BE2C (cell line): ENCODE data around the gene TCTA.

ENCODE experiments used
- DNase-seq: peaks from one replicate; pipeline ENCODE4 v3.0.0-alpha.2; 2020
- H3K27me3 ChIP-seq: fragments of 250-450 bp; sonication (Bioruptor Pico); 2 replicates; pipeline ENCODE4 v1.5.1; 2020; ENCODE audit warnings: mild to moderate bottlenecking
- H3K36me3 ChIP-seq: fragments of 250-450 bp; sonication (Bioruptor Pico); 2 replicates; pipeline ENCODE4 v1.5.1; 2020; ENCODE audit warnings: mild to moderate bottlenecking
- H3K4me1 ChIP-seq: fragments of 250-450 bp; sonication (Bioruptor Pico); 2 replicates; pipeline ENCODE4 v1.5.1; 2020
- H3K4me3 ChIP-seq: 2 replicates; pipeline ENCODE4 v1.5.1; 2011; ENCODE audit warnings: low read depth, low read length
- H3K9me3 ChIP-seq: fragments of 250-450 bp; sonication (Bioruptor Pico); 2 replicates; pipeline ENCODE4 v1.5.1; 2020
- TF ChIP-seq, protein P1 (sequence below): IDR thresholded peaks from 2 replicates; pipeline ENCODE4 v1.5.1; 2012; ENCODE audit warnings: mild to moderate bottlenecking, low read depth, low read length

Gene TCTA

DNA sequence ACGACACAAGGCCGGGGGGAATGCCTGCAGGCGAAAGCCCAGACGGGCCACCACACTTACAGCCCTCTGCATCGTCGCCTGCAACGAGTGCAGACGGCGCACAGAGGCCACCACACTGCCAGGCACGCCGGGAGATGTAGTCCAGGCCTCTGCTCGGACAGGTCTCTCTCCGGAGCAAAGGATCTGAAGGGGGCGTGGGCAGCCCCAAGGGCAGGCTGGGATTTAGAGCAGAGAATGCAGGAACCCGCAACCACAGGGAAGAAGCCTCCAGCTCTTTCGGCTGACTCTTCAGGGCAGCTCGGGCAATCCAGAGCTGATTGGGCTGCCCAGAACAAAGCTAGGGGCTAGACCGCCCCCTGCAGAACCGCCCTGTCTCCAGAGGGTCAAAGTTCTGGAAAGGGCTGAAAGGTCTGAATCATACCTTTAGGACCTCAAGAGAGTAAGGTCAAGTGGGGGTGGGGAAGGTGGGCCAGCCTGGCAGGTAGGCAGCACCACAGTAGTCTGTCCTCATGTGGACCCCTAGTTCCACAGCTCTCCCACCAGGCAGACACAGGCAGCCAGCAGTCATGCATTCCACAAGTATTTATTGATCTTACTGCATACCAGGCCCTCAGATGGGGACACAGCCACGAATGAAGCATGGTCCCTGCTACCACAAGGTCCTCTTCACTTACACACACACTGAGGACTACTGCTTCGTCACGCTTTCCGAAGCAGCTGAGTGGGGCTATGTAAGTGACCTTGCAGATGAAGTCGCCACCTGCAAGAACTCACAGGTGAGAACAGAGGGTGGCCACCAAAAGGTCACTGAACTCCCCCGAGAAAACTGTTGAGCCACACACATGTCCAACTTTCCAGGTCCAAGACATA lies 10.4 kb downstream of the TCTA start, which contains the start of gene AMT:
Gene AMT, minus strand, starts transcription at position 95 of the 870 bp plus-strand sequence. Its CDS starts 23 bp downstream, at position 72.
- DNase-seq: no peak
- Histone ChIP-seq H3K9me3 (no peaks in the 10 kb centered on the region), H3K27me3 (no peaks in the 10 kb centered on the region), H3K4me3 (no peak within 1 kb of the TSS), H3K36me3 (no peaks in the 10 kb centered on the region), H3K4me1 (no peaks in the 10 kb centered on the region)
- TF ChIP-seq, protein P1, sequence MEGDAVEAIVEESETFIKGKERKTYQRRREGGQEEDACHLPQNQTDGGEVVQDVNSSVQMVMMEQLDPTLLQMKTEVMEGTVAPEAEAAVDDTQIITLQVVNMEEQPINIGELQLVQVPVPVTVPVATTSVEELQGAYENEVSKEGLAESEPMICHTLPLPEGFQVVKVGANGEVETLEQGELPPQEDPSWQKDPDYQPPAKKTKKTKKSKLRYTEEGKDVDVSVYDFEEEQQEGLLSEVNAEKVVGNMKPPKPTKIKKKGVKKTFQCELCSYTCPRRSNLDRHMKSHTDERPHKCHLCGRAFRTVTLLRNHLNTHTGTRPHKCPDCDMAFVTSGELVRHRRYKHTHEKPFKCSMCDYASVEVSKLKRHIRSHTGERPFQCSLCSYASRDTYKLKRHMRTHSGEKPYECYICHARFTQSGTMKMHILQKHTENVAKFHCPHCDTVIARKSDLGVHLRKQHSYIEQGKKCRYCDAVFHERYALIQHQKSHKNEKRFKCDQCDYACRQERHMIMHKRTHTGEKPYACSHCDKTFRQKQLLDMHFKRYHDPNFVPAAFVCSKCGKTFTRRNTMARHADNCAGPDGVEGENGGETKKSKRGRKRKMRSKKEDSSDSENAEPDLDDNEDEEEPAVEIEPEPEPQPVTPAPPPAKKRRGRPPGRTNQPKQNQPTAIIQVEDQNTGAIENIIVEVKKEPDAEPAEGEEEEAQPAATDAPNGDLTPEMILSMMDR: no peak

DNA sequence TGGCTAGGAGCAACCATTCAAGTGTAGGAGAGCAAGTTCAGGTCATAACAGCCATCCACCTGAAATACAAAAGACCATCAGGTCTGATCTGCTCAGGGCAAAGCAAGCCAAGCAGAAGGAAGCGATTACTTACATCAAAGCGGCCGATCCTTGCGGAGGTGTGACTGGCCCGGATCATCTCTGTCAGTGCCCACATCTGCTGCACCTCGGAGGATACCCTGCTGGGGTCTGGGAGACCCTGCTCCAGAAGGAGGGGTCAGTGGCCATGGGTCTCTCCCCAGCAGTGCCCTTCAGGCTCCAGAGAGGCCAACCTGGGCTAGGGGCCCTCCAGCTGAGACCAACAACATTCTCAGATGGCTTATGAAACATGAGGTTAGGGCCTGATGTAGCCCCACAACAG lies 12.6 kb downstream of the TCTA start:
- no peaks in the 10 kb centered on the region for H3K27me3 ChIP-seq
- no peaks in the 10 kb centered on the region for H3K9me3 ChIP-seq
- DNase-seq: no peak
- no peaks in the 10 kb centered on the region for H3K36me3 ChIP-seq
- no peaks in the 10 kb centered on the region for H3K4me1 ChIP-seq
- H3K4me3 ChIP-seq: no peak overlapping the region
- TF ChIP-seq, protein P1: no peak

DNA sequence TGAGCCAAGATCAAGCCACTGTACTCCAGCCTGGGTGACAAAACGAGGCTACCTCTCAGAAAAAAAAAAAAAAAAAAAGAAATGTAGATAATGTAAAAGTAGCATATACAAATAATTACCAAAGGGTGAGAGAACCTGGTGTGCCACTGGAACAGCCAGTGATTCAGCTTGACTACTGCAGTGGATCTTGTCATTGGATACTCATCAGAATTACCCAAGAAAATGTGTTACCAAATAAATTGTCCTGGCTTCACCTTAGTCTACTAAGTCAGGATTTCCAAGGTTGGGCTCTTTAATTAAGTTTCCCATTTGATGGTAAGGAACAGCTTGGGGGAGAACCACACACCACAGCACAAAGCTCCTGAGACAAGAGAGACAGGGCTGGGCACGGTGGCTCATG lies 15.4 kb downstream of the TCTA start:
- TF ChIP-seq, protein P1: no peak

DNA sequence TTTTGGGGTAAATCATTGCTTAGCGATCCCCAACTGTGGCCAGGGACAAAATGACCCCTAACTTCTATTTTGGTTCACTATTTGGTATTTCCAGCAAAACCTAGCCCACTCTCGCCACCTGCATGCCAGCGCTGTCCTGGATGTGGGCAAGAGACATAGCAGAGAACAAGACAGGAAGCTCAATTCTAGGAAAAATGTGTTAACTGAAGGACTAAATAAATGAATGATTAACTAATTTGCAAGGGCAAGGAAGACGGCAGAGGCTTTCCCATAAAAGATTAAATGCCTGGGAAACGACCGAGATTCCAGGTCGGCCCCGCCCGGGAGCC lies 16.5 kb downstream of the TCTA start:
- Histone ChIP-seq H3K4me1 (no peaks in the 10 kb centered on the region), H3K36me3 (no peaks in the 10 kb centered on the region), H3K27me3 (no peaks in the 10 kb centered on the region), H3K4me3 (peak overlapping the region; percentile 63), H3K9me3 (no peaks in the 10 kb centered on the region)
- TF ChIP-seq, protein P1: no peak
- DNase-seq: no peak

More for the DNA sequence above, 15.4 kb downstream of the TCTA start:
- Histone ChIP-seq H3K27me3 (no peaks in the 10 kb centered on the region), H3K4me3 (no peak overlapping the region), H3K9me3 (no peaks in the 10 kb centered on the region), H3K36me3 (no peaks in the 10 kb centered on the region), H3K4me1 (no peaks in the 10 kb centered on the region)
- no peak for DNase-seq

DNA sequence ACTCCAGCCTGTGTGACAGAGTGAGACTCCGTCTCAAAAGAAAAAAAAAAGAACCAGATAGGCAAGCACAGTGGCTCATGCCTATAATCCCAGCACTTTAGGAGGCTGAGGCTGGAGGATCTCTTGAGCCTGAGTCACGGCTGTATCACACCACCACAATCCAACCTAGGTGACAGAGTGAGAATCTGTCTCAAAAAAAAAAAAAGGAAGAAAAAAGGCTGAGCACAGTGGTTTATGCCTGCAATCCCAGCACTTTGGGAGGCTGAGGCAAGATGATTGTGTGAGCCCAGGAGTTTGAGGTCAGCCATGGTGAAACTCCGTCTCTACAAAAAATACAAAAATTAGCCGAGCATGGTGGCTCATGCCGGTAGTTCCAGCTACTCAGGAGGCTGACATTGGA lies 22.5 kb downstream of the TCTA start:
- TF ChIP-seq, protein P1: no peak
- Histone ChIP-seq H3K9me3 (no peaks in the 10 kb centered on the region), H3K36me3 (no peaks in the 10 kb centered on the region), H3K4me3 (no peak overlapping the region), H3K4me1 (no peaks in the 10 kb centered on the region), H3K27me3 (no peaks in the 10 kb centered on the region)
- DNase-seq: no peak

DNA sequence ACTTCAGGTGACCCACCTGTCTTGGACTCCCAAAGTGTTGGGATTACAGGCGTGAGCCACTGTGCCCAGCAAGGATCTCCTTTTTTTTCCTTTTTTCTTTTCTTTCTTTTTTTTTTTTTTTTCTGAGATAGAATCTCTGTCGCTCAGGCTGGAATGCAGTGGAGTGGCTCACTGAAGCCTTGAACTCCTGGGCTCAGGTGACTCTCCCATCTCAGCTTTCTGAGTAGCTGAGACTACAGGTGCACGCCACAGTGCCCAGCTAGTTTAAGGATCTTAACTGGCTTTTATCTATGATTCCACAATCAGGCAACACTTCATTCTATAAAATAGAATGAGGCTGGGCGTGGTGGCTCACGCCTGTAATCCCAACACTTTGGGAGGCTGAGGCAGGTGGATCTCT lies 33.2 kb downstream of the TCTA start:
- Histone ChIP-seq H3K9me3 (no peaks in the 10 kb centered on the region), H3K27me3 (no peaks in the 10 kb centered on the region), H3K4me1 (no peaks in the 10 kb centered on the region), H3K4me3 (no peak overlapping the region), H3K36me3 (no peaks in the 10 kb centered on the region)
- TF ChIP-seq, protein P1: no peak
- DNase-seq: no peak
